Measurements from ENCODE around the gene PTTG2.

- no peak for TF ChIP-seq GATA3 (IDR thresholded peaks at IDR 0.05; ENCODE audit: low read depth, low read length)
- no peak for TF ChIP-seq GATA2 (IDR thresholded peaks at IDR 0.05; ENCODE audit: low read depth, low read length)
These were observed 41.7 kb downstream of the PTTG2 start for GRCh38 chr4:38001927-38002326.

All from SH-SY5Y (cell line).